HL-60/S4 (cell line): ENCODE results near the gene GLIPR1L2.

Experiments
- in situ Hi-C: fragments of 300-500 bp; cut with MboI; formaldehyde crosslinking; loops from 2 replicates; pipeline ENCODE4 v1.14.3; 2022; ENCODE audit warnings: low sequenced_read_pairs

The GLIPR1L2 gene

GRCh38 chr12:75390899-75391538, at the start of gene GLIPR1L2:
Gene GLIPR1L2, plus strand, starts transcription at chr12:75391089. Its CDS starts 28 bp downstream, at chr12:75391117.
- in situ Hi-C loops, result no loop called here

- in situ Hi-C loops, result loop anchor here (25.0 kb wide), 1 partner anchor 695 kb away; the partner anchor contains the start of gene PHLDA1
Observed at GRCh38 chr12:75341873-75342272, 49.0 kb upstream of the GLIPR1L2 start.

- in situ Hi-C loops, result loop anchor here (25.0 kb wide), 1 partner anchor 692 kb away; the partner anchor contains the start of gene PHLDA1
Observed at GRCh38 chr12:75345531-75345930, 45.4 kb upstream of the GLIPR1L2 start.

GRCh38 chr12:75346215-75346614, 44.7 kb upstream of the GLIPR1L2 start:
- in situ Hi-C loops, result loop anchor here (25.0 kb wide), 1 partner anchor 691 kb away; the partner anchor contains the start of gene PHLDA1

GRCh38 chr12:75349946-75350345, 40.9 kb upstream of the GLIPR1L2 start:
- in situ Hi-C loops, result loop anchor here (25.0 kb wide), 1 partner anchor 687 kb away; the partner anchor contains the start of gene PHLDA1

GRCh38 chr12:75350413-75350812, 40.5 kb upstream of the GLIPR1L2 start:
- in situ Hi-C loops, result no loop called here

GRCh38 chr12:75354011-75354410, 36.9 kb upstream of the GLIPR1L2 start:
- in situ Hi-C loops, result no loop called here

GRCh38 chr12:75360920-75361319, 30.0 kb upstream of the GLIPR1L2 start:
- in situ Hi-C loops, result no loop called here

GRCh38 chr12:75361408-75361807, 29.5 kb upstream of the GLIPR1L2 start:
- in situ Hi-C loops, result no loop called here

- in situ Hi-C loops, result no loop called here
Observed at GRCh38 chr12:75364919-75365318, 26.0 kb upstream of the GLIPR1L2 start.

- in situ Hi-C loops, result no loop called here
Observed at GRCh38 chr12:75366629-75367028, 24.3 kb upstream of the GLIPR1L2 start.

- in situ Hi-C loops, result no loop called here
Observed at GRCh38 chr12:75374971-75375370, 15.9 kb upstream of the GLIPR1L2 start.

GRCh38 chr12:75378354-75378753, 12.5 kb upstream of the GLIPR1L2 start:
- in situ Hi-C loops, result no loop called here

GRCh38 chr12:75389061-75389460, 1.8 kb upstream of the GLIPR1L2 start:
- in situ Hi-C loops, result no loop called here

- in situ Hi-C loops, result no loop called here
Observed at GRCh38 chr12:75389706-75390105, 1.2 kb upstream of the GLIPR1L2 start.

- in situ Hi-C loops, result no loop called here
Observed at GRCh38 chr12:75390156-75390898, 562 bp upstream of the GLIPR1L2 start.

GRCh38 chr12:75404231-75404630, 13.3 kb downstream of the GLIPR1L2 start:
- in situ Hi-C loops, result no loop called here

- in situ Hi-C loops, result no loop called here
Observed at GRCh38 chr12:75407683-75408082, 16.8 kb downstream of the GLIPR1L2 start.

- in situ Hi-C loops, result no loop called here
Observed at GRCh38 chr12:75409830-75410229, 18.9 kb downstream of the GLIPR1L2 start.

- in situ Hi-C loops, result no loop called here
Observed at GRCh38 chr12:75414671-75415070, 23.8 kb downstream of the GLIPR1L2 start.

- in situ Hi-C loops, result no loop called here
Observed at GRCh38 chr12:75419841-75420240, 29.0 kb downstream of the GLIPR1L2 start.

- in situ Hi-C loops, result no loop called here
Observed at GRCh38 chr12:75427491-75427890, 36.6 kb downstream of the GLIPR1L2 start.
